SU-DHL-6 (cell line): Measurements from ENCODE around the gene AGAP1.

ENCODE experiments used
- EZH2phosphoT487 ChIP-seq: fragments of 200-600 bp; sonication (generic), shearing (Covaris generic); conservative IDR thresholded peaks from 2 replicates; pipeline ENCODE4 v1.6.1; 2018; ENCODE audit warnings: mild to moderate bottlenecking, antibody characterized with exemption, low read length, moderate library complexity, mixed read lengths
- TF ChIP-seq, protein P1 (sequence below): fragments of 200-600 bp; sonication (generic); IDR thresholded peaks from one replicate; pipeline ENCODE4 v1.5.1; 2017; ENCODE audit warnings: antibody characterized with exemption, mild to moderate bottlenecking, low read length, moderate library complexity; ENCODE audit not compliant: insufficient read depth, poor library complexity, severe bottlenecking

DNA sequence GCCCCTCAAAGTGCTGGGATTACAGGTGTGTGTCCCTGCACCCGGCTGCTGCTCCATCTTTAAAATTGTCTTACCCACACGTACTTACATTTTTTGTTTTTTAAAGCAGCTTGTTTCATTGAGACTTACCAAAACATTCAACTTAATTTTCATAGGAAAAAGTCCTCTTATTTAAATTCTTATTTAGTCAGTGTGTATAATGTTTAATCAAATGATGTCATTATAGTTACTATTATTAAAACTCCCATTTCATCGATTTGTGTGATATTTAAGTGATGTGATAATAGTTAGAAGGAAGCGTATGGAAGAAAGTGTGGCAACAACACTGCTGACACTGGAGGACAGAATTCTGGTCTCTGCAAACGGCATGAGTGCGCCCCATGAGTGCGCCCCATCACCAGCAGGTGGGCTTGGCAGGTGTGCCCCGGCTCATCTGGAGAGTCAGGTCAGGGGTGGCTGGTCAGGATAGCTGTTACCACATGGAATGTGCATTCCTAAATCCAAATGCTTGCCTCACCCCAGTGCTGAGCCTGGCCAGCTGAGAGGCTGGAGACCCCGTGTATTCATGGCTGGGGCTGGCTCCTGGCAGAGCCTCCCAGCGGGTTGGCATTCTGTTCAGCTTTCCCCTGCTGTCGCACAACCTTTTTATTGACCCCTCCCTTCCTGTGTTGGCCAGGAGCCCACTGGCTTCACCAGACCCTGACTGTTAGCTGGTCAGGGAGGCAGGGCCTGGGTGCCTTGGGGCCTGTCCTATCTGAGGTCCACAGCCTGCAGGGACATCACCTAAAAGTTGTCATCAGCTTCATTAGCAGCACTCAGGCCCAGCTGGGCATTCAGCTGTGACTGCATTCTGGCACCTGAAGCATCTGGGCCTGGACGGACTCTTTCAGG is 79.7 kb downstream of the AGAP1 start:
- TF ChIP-seq, protein P1, sequence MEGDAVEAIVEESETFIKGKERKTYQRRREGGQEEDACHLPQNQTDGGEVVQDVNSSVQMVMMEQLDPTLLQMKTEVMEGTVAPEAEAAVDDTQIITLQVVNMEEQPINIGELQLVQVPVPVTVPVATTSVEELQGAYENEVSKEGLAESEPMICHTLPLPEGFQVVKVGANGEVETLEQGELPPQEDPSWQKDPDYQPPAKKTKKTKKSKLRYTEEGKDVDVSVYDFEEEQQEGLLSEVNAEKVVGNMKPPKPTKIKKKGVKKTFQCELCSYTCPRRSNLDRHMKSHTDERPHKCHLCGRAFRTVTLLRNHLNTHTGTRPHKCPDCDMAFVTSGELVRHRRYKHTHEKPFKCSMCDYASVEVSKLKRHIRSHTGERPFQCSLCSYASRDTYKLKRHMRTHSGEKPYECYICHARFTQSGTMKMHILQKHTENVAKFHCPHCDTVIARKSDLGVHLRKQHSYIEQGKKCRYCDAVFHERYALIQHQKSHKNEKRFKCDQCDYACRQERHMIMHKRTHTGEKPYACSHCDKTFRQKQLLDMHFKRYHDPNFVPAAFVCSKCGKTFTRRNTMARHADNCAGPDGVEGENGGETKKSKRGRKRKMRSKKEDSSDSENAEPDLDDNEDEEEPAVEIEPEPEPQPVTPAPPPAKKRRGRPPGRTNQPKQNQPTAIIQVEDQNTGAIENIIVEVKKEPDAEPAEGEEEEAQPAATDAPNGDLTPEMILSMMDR, result no peak
- no peak for TF ChIP-seq EZH2phosphoT487
